Stomach smooth muscle (tissue), 2 donors: ENCODE data around the gene SCYGR2.

Source experiments
- H3K27ac ChIP-seq: one replicate; pipeline ENCODE4 v1.7.0; 2013; ENCODE audit warnings: mild to moderate bottlenecking, low read length, inconsistent platforms
- H3K27me3 ChIP-seq, 2 donors: one replicate each; pipeline ENCODE4 v1.7.0; 2013; ENCODE audit warnings: low read length in 2 of 2; ENCODE audit not compliant: insufficient read depth in 2 of 2, control insufficient read depth in 1 of 2
- H3K36me3 ChIP-seq, 2 donors: one replicate each; pipeline ENCODE4 v1.7.0; 2013; ENCODE audit warnings: low read length in 2 of 2; ENCODE audit not compliant: control insufficient read depth in 2 of 2, insufficient read depth in 2 of 2
- H3K4me1 ChIP-seq: one replicate; pipeline ENCODE4 v1.7.0; 2013; ENCODE audit warnings: low read length; ENCODE audit not compliant: control insufficient read depth, insufficient read depth
- H3K4me3 ChIP-seq, 2 donors: one replicate each; pipeline ENCODE4 v1.7.0; 2013; ENCODE audit warnings: low read length in 2 of 2
- H3K9ac ChIP-seq, 2 donors: one replicate each; pipeline ENCODE4 v1.7.0; 2013; ENCODE audit warnings: low read length in 2 of 2, mild to moderate bottlenecking in 1 of 2
- H3K9me3 ChIP-seq, 2 donors: one replicate each; pipeline ENCODE4 v1.7.0; 2013; ENCODE audit warnings: low read length in 2 of 2; ENCODE audit not compliant: control insufficient read depth in 2 of 2
- donor health status: healthy.
- donor health status: Pancreatic carcinoma.

The SCYGR2 gene

GRCh38 chr2:227612546-227613271, 14.0 kb downstream of the SCYGR2 start:
- Histone ChIP-seq H3K36me3 (no peaks in the 10 kb centered on the region), H3K9ac (no peak overlapping the region), H3K27ac (no peak overlapping the region), H3K4me3 (no peak overlapping the region), H3K4me1 (no peaks in the 10 kb centered on the region), H3K9me3 (no peaks in the 10 kb centered on the region), H3K27me3 (no peaks in the 10 kb centered on the region)

GRCh38 chr2:227613272-227613660, 14.6 kb downstream of the SCYGR2 start:
- H3K27ac ChIP-seq, result no peak overlapping the region
- no peaks in the 10 kb centered on the region for H3K4me1 ChIP-seq
- H3K9me3 ChIP-seq, result no peaks in the 10 kb centered on the region
- no peaks in the 10 kb centered on the region for H3K27me3 ChIP-seq
- no peak overlapping the region for H3K9ac ChIP-seq
- H3K4me3 ChIP-seq, result no peak overlapping the region
- H3K36me3 ChIP-seq, result no peaks in the 10 kb centered on the region

- H3K9ac ChIP-seq, result no peak overlapping the region
- no peak overlapping the region for H3K4me3 ChIP-seq
- no peaks in the 10 kb centered on the region for H3K27me3 ChIP-seq
- H3K36me3 ChIP-seq, result no peaks in the 10 kb centered on the region
- H3K4me1 ChIP-seq, result no peaks in the 10 kb centered on the region
- H3K27ac ChIP-seq, result no peak overlapping the region
- H3K9me3 ChIP-seq, result no peaks in the 10 kb centered on the region
Observed at GRCh38 chr2:227614246-227614645, 15.6 kb downstream of the SCYGR2 start.

GRCh38 chr2:227614740-227615139, 16.0 kb downstream of the SCYGR2 start, which contains the start of gene SCYGR3:
Gene SCYGR3, minus strand, starts transcription at chr2:227614840. Its CDS starts 0 bp downstream, at chr2:227614840.
- Histone ChIP-seq H3K4me3 (no peak within 1 kb of the TSS), H3K9ac (no peak within 1 kb of the TSS), H3K27me3 (no peaks in the 10 kb centered on the region), H3K4me1 (no peaks in the 10 kb centered on the region), H3K27ac (no peak within 1 kb of the TSS), H3K36me3 (no peaks in the 10 kb centered on the region), H3K9me3 (no peaks in the 10 kb centered on the region)

GRCh38 chr2:227615181-227615580, 16.5 kb downstream of the SCYGR2 start:
- Histone ChIP-seq H3K27me3 (no peaks in the 10 kb centered on the region), H3K4me1 (no peaks in the 10 kb centered on the region), H3K9me3 (no peaks in the 10 kb centered on the region), H3K9ac (no peak overlapping the region), H3K4me3 (no peak overlapping the region), H3K27ac (no peak overlapping the region), H3K36me3 (no peaks in the 10 kb centered on the region)

GRCh38 chr2:227615906-227616305, 17.2 kb downstream of the SCYGR2 start:
- no peaks in the 10 kb centered on the region for H3K36me3 ChIP-seq
- no peaks in the 10 kb centered on the region for H3K4me1 ChIP-seq
- no peak overlapping the region for H3K9ac ChIP-seq
- no peaks in the 10 kb centered on the region for H3K27me3 ChIP-seq
- H3K27ac ChIP-seq, result no peak overlapping the region
- H3K4me3 ChIP-seq, result no peak overlapping the region
- no peaks in the 10 kb centered on the region for H3K9me3 ChIP-seq

- H3K27me3 ChIP-seq, result no peaks in the 10 kb centered on the region
- H3K27ac ChIP-seq, result no peak overlapping the region
- no peak overlapping the region for H3K4me3 ChIP-seq
- H3K9me3 ChIP-seq, result no peaks in the 10 kb centered on the region
- no peaks in the 10 kb centered on the region for H3K4me1 ChIP-seq
- H3K9ac ChIP-seq, result no peak overlapping the region
- no peaks in the 10 kb centered on the region for H3K36me3 ChIP-seq
Observed at GRCh38 chr2:227616631-227617030, 17.9 kb downstream of the SCYGR2 start.

GRCh38 chr2:227617316-227618230, 18.9 kb downstream of the SCYGR2 start, which contains the start of gene SCYGR4:
Gene SCYGR4, plus strand, starts transcription at chr2:227617498. Its CDS starts 0 bp downstream, at chr2:227617498.
- Histone ChIP-seq H3K27me3 (no peaks in the 10 kb centered on the region), H3K4me1 (no peaks in the 10 kb centered on the region), H3K27ac (no peak within 1 kb of the TSS), H3K36me3 (no peaks in the 10 kb centered on the region), H3K4me3 (no peak within 1 kb of the TSS), H3K9ac (no peak within 1 kb of the TSS), H3K9me3 (peaks cover 0 to 3% of the 10 kb centered on the region in 2 donors)

- H3K27me3 ChIP-seq, result no peaks in the 10 kb centered on the region
- H3K4me1 ChIP-seq, result no peaks in the 10 kb centered on the region
- H3K27ac ChIP-seq, result no peak overlapping the region
Observed at GRCh38 chr2:227623226-227623625, 24.5 kb downstream of the SCYGR2 start.

GRCh38 chr2:227625420-227625819, 26.7 kb downstream of the SCYGR2 start:
- Histone ChIP-seq H3K27ac (no peak overlapping the region), H3K27me3 (no peaks in the 10 kb centered on the region), H3K4me1 (no peaks in the 10 kb centered on the region), H3K4me3 (no peak overlapping the region), H3K9ac (no peak overlapping the region), H3K9me3 (peaks cover 0 to 3% of the 10 kb centered on the region in 2 donors), H3K36me3 (no peaks in the 10 kb centered on the region)

More at GRCh38 chr2:227623226-227623625, 24.5 kb downstream of the SCYGR2 start:
- no peak overlapping the region for H3K4me3 ChIP-seq
- H3K9me3 ChIP-seq, result peaks cover 0 to 3% of the 10 kb centered on the region in 2 donors
- H3K36me3 ChIP-seq, result no peaks in the 10 kb centered on the region
- H3K9ac ChIP-seq, result no peak overlapping the region
